ENCODE data around the gene OTULIN. TPM values are rescaled to one million over a fixed set of nuclear protein-coding genes. Genes with fewer than 3 reads are reported as not detected.

OTULIN gene
- total and polyA plus RNA-seq, 2 experiments from 2014 or later = 24.3 to 43.9 TPM

DNA sequence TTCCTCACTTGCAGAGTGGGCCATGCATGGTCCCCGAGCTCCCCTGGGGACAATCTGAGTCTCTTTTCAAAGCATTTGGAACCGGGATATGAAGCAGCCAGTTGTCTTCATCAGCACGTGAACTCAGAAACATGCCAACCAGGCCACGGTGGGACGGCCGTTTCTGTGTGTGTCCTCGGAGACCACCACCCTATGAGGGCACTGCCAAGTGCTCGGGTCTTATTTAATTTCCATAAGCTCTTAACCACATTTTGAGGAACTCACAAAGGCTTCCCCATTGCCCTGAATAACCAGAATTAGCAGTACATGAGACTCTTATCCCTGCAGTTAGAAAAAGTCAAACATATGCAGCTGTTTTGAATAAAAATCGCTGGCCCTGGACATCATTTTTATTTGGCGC is 60.1 kb downstream of the OTULIN start:
- H3K36me3 Mint-ChIP-seq (ENCODE audit: low read depth) = peaks cover 4% of the 10 kb centered on the region; the same call in 1 of the 3 replicates
- no peak for DNase-seq (ENCODE audit: low spot score)
- H3K4me1 Mint-ChIP-seq = peaks cover 31% of the 10 kb centered on the region

More for the DNA sequence above, 60.1 kb downstream of the OTULIN start:
- Histone ChIP-seq H3K79me2 (replicated peaks; ENCODE audit: insufficient read depth) (no peaks in the 10 kb centered on the region), H3K27me3 (ENCODE audit: insufficient read depth) (no peaks in the 10 kb centered on the region), H3F3A (replicated peaks; ENCODE audit: low read depth) (no peaks in the 10 kb centered on the region), H3K9me2 (ENCODE audit: insufficient read depth) (no peaks in the 10 kb centered on the region; the same call in 1 of the 2 replicates), H3K36me3 (ENCODE audit: insufficient read depth) (no peaks in the 10 kb centered on the region), H3K27ac (ENCODE audit: low read depth) (no peak overlapping the region), H4K20me1 (replicated peaks; ENCODE audit: insufficient read depth) (no peaks in the 10 kb centered on the region), H3K4me1 (ENCODE audit: insufficient read depth) (peaks cover 18% of the 10 kb centered on the region), H3K4me2 (no peak overlapping the region), H3K4me3 (no peak overlapping the region), H2AFZ (no peak overlapping the region)
- ATAC-seq = no peak
- TF ChIP-seq POLR2AphosphoS5 (IDR thresholded peaks at IDR 0.05; ENCODE audit: low read depth) (no peak), NANOG (IDR thresholded peaks at IDR 0.05; ENCODE audit: borderline replicate concordance) (no peak), EZH2phosphoT487 (IDR thresholded peaks at IDR 0.05; ENCODE audit: unreplicated experiment) (no peak), CREB1 (CRISPR knock-in tag; IDR thresholded peaks at IDR 0.05; ENCODE audit: low read depth) (no peak), EZH2 (IDR thresholded peaks at IDR 0.05; ENCODE audit: low read depth, unreplicated experiment) (no peak), JUNB (IDR thresholded peaks at IDR 0.05; ENCODE audit: unreplicated experiment) (no peak), ZNF331 (CRISPR knock-in tag; IDR thresholded peaks at IDR 0.05; ENCODE audit: low read depth) (no peak), ZNF114 (CRISPR knock-in tag; IDR thresholded peaks at IDR 0.05) (no peak), STAT1 (IDR thresholded peaks at IDR 0.05; ENCODE audit: unreplicated experiment) (no peak)
- TF ChIP-seq, protein P1, sequence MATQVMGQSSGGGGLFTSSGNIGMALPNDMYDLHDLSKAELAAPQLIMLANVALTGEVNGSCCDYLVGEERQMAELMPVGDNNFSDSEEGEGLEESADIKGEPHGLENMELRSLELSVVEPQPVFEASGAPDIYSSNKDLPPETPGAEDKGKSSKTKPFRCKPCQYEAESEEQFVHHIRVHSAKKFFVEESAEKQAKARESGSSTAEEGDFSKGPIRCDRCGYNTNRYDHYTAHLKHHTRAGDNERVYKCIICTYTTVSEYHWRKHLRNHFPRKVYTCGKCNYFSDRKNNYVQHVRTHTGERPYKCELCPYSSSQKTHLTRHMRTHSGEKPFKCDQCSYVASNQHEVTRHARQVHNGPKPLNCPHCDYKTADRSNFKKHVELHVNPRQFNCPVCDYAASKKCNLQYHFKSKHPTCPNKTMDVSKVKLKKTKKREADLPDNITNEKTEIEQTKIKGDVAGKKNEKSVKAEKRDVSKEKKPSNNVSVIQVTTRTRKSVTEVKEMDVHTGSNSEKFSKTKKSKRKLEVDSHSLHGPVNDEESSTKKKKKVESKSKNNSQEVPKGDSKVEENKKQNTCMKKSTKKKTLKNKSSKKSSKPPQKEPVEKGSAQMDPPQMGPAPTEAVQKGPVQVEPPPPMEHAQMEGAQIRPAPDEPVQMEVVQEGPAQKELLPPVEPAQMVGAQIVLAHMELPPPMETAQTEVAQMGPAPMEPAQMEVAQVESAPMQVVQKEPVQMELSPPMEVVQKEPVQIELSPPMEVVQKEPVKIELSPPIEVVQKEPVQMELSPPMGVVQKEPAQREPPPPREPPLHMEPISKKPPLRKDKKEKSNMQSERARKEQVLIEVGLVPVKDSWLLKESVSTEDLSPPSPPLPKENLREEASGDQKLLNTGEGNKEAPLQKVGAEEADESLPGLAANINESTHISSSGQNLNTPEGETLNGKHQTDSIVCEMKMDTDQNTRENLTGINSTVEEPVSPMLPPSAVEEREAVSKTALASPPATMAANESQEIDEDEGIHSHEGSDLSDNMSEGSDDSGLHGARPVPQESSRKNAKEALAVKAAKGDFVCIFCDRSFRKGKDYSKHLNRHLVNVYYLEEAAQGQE (IDR thresholded peaks at IDR 0.05; ENCODE audit: unreplicated experiment) = no peak
- TF ChIP-seq, protein P2, sequence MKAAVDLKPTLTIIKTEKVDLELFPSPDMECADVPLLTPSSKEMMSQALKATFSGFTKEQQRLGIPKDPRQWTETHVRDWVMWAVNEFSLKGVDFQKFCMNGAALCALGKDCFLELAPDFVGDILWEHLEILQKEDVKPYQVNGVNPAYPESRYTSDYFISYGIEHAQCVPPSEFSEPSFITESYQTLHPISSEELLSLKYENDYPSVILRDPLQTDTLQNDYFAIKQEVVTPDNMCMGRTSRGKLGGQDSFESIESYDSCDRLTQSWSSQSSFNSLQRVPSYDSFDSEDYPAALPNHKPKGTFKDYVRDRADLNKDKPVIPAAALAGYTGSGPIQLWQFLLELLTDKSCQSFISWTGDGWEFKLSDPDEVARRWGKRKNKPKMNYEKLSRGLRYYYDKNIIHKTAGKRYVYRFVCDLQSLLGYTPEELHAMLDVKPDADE (IDR thresholded peaks at IDR 0.05) = no peak
- TF ChIP-seq, protein P3, sequence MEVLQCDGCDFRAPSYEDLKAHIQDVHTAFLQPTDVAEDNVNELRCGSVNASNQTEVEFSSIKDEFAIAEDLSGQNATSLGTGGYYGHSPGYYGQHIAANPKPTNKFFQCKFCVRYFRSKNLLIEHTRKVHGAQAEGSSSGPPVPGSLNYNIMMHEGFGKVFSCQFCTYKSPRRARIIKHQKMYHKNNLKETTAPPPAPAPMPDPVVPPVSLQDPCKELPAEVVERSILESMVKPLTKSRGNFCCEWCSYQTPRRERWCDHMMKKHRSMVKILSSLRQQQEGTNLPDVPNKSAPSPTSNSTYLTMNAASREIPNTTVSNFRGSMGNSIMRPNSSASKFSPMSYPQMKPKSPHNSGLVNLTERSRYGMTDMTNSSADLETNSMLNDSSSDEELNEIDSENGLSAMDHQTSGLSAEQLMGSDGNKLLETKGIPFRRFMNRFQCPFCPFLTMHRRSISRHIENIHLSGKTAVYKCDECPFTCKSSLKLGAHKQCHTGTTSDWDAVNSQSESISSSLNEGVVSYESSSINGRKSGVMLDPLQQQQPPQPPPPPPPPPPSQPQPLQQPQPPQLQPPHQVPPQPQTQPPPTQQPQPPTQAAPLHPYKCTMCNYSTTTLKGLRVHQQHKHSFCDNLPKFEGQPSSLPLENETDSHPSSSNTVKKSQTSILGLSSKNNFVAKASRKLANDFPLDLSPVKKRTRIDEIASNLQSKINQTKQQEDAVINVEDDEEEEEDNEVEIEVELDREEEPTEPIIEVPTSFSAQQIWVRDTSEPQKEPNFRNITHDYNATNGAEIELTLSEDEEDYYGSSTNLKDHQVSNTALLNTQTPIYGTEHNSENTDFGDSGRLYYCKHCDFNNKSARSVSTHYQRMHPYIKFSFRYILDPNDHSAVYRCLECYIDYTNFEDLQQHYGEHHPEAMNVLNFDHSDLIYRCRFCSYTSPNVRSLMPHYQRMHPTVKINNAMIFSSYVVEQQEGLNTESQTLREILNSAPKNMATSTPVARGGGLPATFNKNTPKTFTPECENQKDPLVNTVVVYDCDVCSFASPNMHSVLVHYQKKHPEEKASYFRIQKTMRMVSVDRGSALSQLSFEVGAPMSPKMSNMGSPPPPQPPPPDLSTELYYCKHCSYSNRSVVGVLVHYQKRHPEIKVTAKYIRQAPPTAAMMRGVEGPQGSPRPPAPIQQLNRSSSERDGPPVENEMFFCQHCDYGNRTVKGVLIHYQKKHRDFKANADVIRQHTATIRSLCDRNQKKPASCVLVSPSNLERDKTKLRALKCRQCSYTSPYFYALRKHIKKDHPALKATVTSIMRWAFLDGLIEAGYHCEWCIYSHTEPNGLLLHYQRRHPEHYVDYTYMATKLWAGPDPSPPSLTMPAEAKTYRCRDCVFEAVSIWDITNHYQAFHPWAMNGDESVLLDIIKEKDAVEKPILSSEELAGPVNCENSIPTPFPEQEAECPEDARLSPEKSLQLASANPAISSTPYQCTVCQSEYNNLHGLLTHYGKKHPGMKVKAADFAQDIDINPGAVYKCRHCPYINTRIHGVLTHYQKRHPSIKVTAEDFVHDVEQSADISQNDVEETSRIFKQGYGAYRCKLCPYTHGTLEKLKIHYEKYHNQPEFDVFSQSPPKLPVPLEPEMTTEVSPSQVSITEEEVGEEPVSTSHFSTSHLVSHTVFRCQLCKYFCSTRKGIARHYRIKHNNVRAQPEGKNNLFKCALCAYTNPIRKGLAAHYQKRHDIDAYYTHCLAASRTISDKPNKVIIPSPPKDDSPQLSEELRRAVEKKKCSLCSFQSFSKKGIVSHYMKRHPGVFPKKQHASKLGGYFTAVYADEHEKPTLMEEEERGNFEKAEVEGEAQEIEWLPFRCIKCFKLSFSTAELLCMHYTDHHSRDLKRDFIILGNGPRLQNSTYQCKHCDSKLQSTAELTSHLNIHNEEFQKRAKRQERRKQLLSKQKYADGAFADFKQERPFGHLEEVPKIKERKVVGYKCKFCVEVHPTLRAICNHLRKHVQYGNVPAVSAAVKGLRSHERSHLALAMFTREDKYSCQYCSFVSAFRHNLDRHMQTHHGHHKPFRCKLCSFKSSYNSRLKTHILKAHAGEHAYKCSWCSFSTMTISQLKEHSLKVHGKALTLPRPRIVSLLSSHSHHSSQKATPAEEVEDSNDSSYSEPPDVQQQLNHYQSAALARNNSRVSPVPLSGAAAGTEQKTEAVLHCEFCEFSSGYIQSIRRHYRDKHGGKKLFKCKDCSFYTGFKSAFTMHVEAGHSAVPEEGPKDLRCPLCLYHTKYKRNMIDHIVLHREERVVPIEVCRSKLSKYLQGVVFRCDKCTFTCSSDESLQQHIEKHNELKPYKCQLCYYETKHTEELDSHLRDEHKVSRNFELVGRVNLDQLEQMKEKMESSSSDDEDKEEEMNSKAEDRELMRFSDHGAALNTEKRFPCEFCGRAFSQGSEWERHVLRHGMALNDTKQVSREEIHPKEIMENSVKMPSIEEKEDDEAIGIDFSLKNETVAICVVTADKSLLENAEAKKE (CRISPR knock-in tag; IDR thresholded peaks at IDR 0.05) = no peak
- TF ChIP-seq, protein P4, sequence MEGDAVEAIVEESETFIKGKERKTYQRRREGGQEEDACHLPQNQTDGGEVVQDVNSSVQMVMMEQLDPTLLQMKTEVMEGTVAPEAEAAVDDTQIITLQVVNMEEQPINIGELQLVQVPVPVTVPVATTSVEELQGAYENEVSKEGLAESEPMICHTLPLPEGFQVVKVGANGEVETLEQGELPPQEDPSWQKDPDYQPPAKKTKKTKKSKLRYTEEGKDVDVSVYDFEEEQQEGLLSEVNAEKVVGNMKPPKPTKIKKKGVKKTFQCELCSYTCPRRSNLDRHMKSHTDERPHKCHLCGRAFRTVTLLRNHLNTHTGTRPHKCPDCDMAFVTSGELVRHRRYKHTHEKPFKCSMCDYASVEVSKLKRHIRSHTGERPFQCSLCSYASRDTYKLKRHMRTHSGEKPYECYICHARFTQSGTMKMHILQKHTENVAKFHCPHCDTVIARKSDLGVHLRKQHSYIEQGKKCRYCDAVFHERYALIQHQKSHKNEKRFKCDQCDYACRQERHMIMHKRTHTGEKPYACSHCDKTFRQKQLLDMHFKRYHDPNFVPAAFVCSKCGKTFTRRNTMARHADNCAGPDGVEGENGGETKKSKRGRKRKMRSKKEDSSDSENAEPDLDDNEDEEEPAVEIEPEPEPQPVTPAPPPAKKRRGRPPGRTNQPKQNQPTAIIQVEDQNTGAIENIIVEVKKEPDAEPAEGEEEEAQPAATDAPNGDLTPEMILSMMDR (conservative IDR thresholded peaks at IDR 0.05; ENCODE audit: low read depth in 2 of 2) = no peak
- H3K27ac Mint-ChIP-seq = no peak overlapping the region
- no peak overlapping the region for H3K4me3 Mint-ChIP-seq
- H3K27me3 Mint-ChIP-seq (ENCODE audit: insufficient read depth, low read depth, poor library complexity) = peaks cover 9% of the 10 kb centered on the region
- no peaks in the 10 kb centered on the region; the same call in 2 of the 3 replicates for H3K9me3 Mint-ChIP-seq

Data from GM23338 (cell line).